DOHH2 (cell line): ENCODE data around the gene HIF3A.

Source experiments
- CTCF ChIP-seq: fragments of 200-600 bp; sonication (generic); IDR thresholded peaks from one replicate; pipeline ENCODE4 v1.5.1; 2014; ENCODE audit warnings: antibody characterized with exemption, mild to moderate bottlenecking, low read depth, low read length; ENCODE audit not compliant: poor library complexity, severe bottlenecking
- EZH2phosphoT487 ChIP-seq: fragments of 200-600 bp; sonication (generic); IDR thresholded peaks from 2 replicates; pipeline ENCODE4 v1.6.1; 2017; ENCODE audit warnings: borderline replicate concordance, mild to moderate bottlenecking, antibody characterized with exemption, low read length, moderate library complexity, mixed read lengths

DNA sequence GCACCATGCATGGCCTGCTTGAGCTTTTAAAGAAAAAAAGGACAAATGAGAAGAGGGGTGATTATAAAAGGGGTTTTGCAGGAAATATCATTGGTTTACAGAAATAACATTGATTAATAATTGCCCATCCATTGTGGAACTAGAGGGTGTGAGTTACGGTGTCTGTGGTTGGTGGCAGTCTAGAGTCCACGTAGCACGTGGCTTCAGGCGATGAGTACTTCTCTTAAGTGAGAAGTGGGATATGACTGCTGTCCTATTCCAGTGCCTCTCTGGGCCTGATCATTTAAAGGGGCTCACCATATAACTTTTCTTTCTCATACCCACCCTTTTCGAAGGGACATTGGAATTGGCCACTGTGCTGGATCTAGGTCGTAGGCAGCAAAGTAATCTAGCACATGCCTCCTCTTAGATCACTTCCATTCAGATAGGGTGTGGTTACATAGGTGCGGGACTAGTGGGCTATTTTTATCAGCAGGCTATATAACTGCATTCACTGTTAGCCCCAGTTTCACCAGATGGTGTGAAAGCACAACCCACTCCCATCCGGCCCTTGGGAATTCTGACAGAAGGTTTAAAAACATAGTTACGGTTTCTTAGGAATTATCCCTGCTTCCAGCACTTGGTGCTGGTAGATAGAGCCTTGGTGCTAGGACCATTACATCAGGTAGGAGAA is 69.9 kb downstream of the HIF3A start:
- TF ChIP-seq CTCF (no peak), EZH2phosphoT487 (no peak)
